Measurements from ENCODE around the gene ACAD10. TPM values are rescaled to one million over a fixed set of nuclear protein-coding genes. Genes with fewer than 3 reads are reported as not detected.

The ACAD10 gene
- total and polyA plus RNA-seq, 12 donors: 7.8 to 43.4 (median 34.8) TPM

DNA sequence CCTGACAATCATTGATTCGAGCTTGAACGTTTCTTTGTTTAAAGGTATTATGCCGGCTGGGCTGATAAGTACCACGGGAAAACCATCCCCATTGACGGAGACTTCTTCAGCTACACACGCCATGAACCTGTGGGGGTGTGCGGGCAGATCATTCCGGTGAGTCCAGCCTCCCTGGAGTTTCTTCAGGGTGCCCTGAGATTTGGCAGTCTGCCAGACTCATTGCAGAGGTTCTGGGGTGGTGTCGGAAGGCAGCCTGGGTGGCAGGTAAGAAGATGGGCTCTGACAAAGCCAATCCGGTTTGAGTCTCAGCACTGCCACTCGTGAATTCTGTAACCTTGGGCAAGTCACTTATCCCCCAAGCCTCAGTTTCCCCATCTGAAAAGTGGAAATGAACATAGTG is 103.9 kb downstream of the ACAD10 start:
- H3K9me3 ChIP-seq: no peaks in the 10 kb centered on the region
- ATAC-seq: no peak
- H3K36me3 ChIP-seq: peaks cover 0 to 93% (median 55%) of the 10 kb centered on the region in 9 donors
- TF ChIP-seq, protein P1, sequence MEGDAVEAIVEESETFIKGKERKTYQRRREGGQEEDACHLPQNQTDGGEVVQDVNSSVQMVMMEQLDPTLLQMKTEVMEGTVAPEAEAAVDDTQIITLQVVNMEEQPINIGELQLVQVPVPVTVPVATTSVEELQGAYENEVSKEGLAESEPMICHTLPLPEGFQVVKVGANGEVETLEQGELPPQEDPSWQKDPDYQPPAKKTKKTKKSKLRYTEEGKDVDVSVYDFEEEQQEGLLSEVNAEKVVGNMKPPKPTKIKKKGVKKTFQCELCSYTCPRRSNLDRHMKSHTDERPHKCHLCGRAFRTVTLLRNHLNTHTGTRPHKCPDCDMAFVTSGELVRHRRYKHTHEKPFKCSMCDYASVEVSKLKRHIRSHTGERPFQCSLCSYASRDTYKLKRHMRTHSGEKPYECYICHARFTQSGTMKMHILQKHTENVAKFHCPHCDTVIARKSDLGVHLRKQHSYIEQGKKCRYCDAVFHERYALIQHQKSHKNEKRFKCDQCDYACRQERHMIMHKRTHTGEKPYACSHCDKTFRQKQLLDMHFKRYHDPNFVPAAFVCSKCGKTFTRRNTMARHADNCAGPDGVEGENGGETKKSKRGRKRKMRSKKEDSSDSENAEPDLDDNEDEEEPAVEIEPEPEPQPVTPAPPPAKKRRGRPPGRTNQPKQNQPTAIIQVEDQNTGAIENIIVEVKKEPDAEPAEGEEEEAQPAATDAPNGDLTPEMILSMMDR (IDR thresholded peaks at IDR 0.05): no peak
- peaks cover 4 to 23% (median 11%) of the 10 kb centered on the region in 9 donors for H3K4me1 ChIP-seq
- H3K4me3 ChIP-seq: no peak overlapping the region
- no peaks in the 10 kb centered on the region for H3K27me3 ChIP-seq
- H3K27ac ChIP-seq: no peak overlapping the region
- WGBS, 2 donors: 82 to 84% methylated on average over 11 of the region's 11 CpGs
- no peak for DNase-seq
- intact Hi-C loops (cut with DNase I): loop anchor here in 6 of 10 donors (2.0 to 5.0 kb wide), 3 partner anchors 32 to 39 kb away; no protein-coding TSS in a partner anchor

DNA sequence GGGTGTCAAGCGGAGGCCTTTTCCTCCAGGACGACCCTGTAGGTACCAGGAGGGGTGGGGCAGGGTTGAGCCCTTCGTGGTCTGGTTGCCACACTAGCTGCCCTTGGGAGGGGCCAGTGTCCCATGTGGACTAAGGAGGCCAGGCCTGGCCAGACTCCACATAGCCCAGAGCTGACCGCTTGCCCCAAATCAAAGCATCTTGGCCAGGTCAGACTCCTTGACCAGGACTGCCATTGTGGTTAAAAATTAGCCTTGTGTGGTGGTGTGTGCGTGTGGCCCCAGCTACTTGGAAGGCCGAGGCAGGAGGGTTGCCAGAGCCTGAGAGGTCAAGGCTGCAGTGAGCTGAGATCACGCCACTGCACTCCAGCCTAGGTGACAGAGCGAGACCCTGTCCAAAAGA is 105.7 kb downstream of the ACAD10 start:
- TF ChIP-seq, protein P1 (IDR thresholded peaks at IDR 0.05): no peak
- peaks cover 4 to 23% (median 11%) of the 10 kb centered on the region in 9 donors for H3K4me1 ChIP-seq
- intact Hi-C loops (cut with DNase I): loop anchor here in 1 of 10 donors (5.0 kb wide), 1 partner anchor 34 kb away; no protein-coding TSS in a partner anchor
- 84 to 95% methylated on average over 8 of the region's 8 CpGs for WGBS, 2 donors
- ATAC-seq (peak in 2 of 8 donors; percentile 5 to 23), DNase-seq (no peak)
- H3K27me3 ChIP-seq: no peaks in the 10 kb centered on the region
- H3K9me3 ChIP-seq: no peaks in the 10 kb centered on the region
- peak overlapping the region; percentile 46 to 82 (median 70) for H3K27ac ChIP-seq
- no peak overlapping the region for H3K4me3 ChIP-seq
- peaks cover 0 to 93% (median 56%) of the 10 kb centered on the region in 9 donors for H3K36me3 ChIP-seq

DNA sequence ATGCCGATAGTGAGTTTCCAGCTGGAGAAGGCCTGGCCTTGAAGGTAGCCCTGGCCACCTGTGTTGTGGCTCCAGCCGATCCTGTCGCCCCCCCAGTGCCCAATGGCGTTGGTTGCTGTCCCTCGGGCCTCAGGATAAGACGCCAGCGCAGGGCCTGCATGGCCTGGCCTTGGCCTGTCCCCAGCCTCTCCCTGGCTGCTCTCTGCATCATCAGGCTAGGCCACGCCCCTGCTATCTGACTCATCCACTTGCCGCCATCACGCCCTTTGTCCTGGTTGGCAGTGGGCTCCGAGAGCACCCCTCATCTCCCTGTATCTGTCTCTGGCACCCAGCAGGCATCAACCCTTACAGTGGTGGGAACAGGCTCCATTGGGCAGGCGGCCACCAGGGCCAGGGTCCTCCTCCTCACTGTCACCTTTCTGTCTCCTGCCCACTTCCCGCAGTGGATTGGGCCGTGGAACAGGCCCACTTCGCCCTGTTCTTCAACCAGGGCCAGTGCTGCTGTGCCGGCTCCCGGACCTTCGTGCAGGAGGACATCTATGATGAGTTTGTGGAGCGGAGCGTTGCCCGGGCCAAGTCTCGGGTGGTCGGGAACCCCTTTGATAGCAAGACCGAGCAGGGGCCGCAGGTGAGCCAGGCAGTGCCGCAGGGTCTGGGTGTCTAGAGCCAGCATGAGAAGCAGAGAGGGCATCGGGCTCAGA is 106.5 kb downstream of the ACAD10 start:
- ATAC-seq: peak; percentile 80 to 93 (median 90)
- Histone ChIP-seq H3K36me3 (peaks cover 0 to 93% (median 56%) of the 10 kb centered on the region in 9 donors), H3K9me3 (no peaks in the 10 kb centered on the region), H3K27me3 (no peaks in the 10 kb centered on the region), H3K4me1 (peaks cover 4 to 23% (median 11%) of the 10 kb centered on the region in 9 donors), H3K4me3 (no peak overlapping the region), H3K27ac (peak overlapping the region; percentile 46 to 82 (median 70))
- intact Hi-C loops (cut with DNase I): loop anchor here in 1 of 10 donors (5.0 kb wide), 1 partner anchor 35 kb away; no protein-coding TSS in a partner anchor
- TF ChIP-seq, protein P1 (IDR thresholded peaks at IDR 0.05): no peak
- 83 to 85% methylated on average over 27 of the region's 27 CpGs for WGBS, 2 donors
- peak; percentile 53 to 68 for DNase-seq

DNA sequence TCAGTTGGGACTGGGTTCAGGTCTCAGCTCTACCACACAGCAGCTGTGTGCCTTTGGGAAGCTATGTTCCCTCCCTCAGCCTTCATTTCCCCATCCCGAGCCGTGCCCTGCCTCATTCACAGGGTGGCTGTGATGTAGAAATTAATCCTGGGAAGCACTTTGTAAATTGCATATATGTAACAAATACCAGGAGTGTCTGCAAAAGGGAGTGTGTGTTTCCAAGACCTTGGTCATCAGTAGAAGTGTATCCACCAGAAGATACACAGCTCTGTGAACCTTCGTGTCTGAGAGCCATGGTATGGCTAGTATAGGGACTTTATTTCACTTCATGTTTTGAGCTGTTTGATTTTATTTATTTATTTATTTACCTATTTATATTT is 107.0 kb downstream of the ACAD10 start:
- Histone ChIP-seq H3K4me1 (peaks cover 4 to 21% (median 11%) of the 10 kb centered on the region in 9 donors), H3K9me3 (no peaks in the 10 kb centered on the region), H3K27ac (peak overlapping the region in 8 of 10 donors; percentile 46 to 82 (median 72)), H3K36me3 (peaks cover 0 to 93% (median 60%) of the 10 kb centered on the region in 9 donors), H3K27me3 (no peaks in the 10 kb centered on the region), H3K4me3 (no peak overlapping the region)
- 89 to 90% methylated on average over 3 of the region's 3 CpGs for WGBS, 2 donors
- TF ChIP-seq, protein P1 (IDR thresholded peaks at IDR 0.05): no peak
- no peak for ATAC-seq
- intact Hi-C loops (cut with DNase I): loop anchor here in 1 of 10 donors (5.0 kb wide), 1 partner anchor 36 kb away; no protein-coding TSS in a partner anchor
- no peak for DNase-seq

Measured in heart right ventricle (tissue), 16 donors.